NCI-H1436 treated with DMSO at 0.1 percent for 48 hours (cell line): ENCODE results near the gene WNT4.

Experiments used
- DNase-seq: peaks from one replicate; lab custom pipeline; 2025; lab: John Stamatoyannopoulos, UW

The WNT4 gene

GRCh38 chr1:22129501-22130117, 13.3 kb downstream of the WNT4 start:
- no peak for DNase-seq

- no peak for DNase-seq
Measured at GRCh38 chr1:22128392-22128791, 14.5 kb downstream of the WNT4 start.

GRCh38 chr1:22127731-22128130, 15.2 kb downstream of the WNT4 start:
- DNase-seq, result no peak

DNA sequence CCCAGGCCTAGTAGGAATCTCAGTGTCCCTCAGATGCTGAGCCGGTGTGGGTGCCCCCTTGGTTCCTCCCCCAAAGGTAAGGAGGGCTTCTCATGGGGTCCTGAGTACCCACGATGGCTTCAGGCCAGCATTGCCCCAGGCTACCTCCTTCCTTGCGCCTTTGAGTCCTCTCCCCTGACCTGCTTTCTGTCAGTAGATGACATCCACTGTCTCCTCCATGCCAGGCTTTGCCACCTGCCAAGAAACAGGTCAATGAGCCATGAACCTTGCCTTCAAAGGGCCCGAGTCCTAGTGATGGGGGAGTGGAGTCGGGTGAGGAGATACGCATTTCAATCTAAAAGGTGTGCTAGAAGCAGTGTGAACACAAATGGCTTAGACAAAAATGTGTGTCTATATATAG, 15.6 kb downstream of the WNT4 start:
- DNase-seq, result no peak

GRCh38 chr1:22126531-22126930, 16.4 kb downstream of the WNT4 start:
- DNase-seq, result no peak

DNA sequence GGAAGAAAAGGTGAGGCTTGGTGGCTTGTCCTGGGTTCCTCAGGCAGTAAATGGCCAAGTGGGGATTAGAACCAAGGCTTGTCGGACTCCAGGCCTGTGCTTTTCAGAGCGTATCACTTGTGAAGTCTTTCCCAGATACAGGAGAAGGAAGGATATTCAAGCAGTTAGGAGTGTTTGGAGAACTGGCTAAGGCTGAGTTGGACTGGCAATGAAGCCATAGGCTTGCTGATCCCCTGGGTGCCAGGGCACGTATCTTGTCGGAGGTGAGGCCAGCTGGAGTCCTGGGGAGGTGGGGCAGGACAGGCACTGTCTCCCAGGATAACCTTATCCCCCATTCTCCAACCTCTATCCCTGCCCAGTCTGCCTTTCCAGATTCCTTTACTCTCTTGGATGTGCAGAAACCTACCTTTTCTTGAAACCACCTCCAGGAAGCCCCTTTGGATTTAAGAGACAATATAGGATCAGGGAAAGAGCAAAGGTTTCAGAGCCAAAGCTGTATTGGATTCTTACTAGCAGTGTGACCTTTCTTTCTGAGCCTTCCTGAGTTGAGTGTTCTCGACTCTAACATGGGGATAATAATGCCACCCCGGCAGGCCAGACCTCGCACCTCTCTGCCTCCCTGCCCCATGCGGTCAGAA, 18.2 kb downstream of the WNT4 start:
- no peak for DNase-seq

- DNase-seq, result no peak
Measured at GRCh38 chr1:22123901-22124404, 18.9 kb downstream of the WNT4 start.

GRCh38 chr1:22123071-22123390, 19.9 kb downstream of the WNT4 start:
- no peak for DNase-seq

GRCh38 chr1:22122273-22123070, 20.4 kb downstream of the WNT4 start:
- DNase-seq, result no peak

DNA sequence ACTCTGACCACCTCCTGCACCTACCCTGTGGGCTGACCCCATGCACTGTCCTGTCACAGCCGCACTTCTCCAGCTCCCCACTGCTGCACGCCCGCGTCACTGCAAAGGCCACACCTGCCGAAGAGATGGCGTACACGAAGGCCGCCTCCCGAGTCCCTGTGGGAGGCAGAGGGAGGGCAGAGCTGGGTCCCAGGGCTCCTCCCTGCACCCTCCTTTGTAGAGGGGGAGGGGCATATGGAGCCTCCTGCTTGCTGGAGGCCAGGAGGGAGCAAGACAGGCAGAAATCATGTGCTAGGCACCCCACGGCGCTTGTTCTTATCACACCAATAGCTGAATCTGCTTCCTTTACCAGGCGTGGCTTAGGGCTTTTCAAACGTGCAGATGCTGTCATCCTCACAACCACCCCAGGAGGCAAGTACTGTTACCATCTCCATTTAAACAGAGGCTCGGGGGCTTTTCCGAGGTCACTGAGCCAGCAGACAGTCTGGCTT, 21.4 kb downstream of the WNT4 start:
- no peak for DNase-seq

DNA sequence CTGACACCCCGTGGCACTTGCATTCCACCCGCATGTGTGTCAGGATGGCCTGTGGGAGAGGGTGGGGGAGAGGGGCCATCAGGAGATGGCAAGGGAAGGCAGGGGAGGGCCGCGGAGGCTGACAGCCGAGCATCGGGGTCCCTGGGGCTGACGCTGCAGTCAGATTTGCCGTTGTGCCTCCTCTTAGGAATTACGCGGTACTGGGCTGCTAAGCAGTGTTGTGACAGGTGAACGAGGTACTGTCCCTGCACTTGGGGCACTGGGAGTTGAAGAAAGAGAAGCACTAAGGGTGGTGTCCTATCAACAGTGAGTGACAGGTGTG, 22.5 kb downstream of the WNT4 start:
- DNase-seq, result no peak

DNA sequence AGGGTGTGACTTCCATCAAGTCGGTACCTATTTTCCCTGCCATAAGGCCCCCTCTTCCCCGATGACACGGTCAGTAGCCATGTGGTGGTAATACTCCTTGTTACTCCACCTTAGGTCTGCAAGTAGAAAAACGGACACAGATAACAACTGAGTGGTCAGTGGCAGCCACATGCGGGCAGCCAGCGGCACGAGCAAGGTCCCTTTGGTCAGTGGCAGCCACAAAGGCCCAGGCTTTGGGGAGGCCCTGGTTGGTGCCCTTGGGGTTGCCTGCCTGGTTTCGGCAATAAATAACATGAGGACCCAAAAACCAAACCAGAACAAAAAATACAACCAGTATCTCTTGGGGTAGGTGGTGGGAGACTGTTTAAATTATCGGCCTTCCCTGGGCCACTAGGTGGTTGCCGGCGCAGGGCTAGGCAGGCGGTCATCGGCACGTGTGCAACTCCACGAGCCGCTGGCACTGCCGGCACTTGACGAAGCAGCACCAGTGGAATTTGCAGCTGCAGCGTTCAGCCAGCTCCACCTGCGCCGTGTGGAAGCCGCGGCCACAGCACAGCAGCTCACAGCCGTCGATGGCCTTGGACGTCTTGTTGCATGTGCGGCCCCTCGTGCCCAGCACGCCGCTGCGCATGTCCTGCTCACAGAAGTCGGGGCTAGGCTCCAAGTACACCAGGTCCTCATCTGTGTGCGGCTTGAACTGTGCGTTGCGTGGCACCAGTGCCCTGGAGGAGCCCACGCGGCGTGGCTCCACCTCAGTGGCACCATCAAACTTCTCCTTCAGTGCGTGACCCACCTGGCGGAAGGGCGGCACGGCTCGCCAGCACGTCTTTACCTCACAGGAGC, 23.1 kb downstream of the WNT4 start:
- no peak for DNase-seq

- DNase-seq, result no peak
Measured at GRCh38 chr1:22118291-22118992, 24.5 kb downstream of the WNT4 start.

GRCh38 chr1:22117851-22118250, 25.0 kb downstream of the WNT4 start:
- no peak for DNase-seq

- DNase-seq, result no peak
Measured at GRCh38 chr1:22117238-22117637, 25.7 kb downstream of the WNT4 start.

- DNase-seq, result no peak
Measured at GRCh38 chr1:22115286-22115685, 27.6 kb downstream of the WNT4 start.

DNA sequence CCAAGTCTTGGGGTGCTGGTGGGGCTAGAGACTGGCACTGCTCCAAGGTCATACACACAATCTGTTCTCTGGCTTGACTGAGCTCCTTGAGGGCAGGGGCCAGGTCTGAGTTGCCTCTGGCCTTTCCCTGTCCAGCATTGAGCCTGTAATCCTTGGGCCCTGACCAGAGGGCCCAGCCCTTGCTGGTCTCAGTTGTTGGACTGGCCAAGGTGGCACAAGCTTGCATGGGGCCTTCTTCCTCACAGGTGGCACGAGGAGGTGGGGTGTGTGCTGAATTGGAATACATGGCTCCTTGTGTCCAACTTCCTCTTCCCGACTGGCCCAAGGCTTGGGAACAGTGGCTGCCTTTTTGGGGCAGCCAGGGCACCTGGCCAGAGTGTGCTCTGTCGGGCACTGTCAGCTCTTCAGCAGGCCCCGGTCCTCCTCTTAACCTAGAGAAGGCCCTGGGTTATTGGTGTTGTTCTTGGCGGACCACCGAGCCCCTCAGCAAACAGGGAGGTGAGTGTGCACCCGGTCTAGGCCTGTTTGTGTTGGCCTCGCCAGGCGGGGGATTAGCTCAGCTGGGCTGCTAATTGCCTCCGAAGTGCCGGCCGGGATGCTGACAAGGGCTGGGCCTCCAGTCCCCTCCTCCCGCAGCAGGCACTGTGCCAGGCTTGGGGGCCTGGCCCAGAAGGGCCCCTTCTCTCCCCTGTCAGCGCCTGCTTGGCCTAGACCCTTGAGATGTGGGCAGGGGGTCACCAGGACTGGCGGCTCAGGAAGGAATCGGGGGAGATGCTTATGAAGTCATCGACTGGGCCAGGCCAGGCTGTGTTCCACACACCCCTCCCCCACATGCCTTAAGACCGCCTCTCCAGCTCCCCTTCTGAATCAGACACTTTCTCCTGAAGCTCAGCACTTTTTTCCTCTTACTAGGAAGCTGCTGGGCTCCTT, 28.5 kb downstream of the WNT4 start:
- no peak for DNase-seq

DNA sequence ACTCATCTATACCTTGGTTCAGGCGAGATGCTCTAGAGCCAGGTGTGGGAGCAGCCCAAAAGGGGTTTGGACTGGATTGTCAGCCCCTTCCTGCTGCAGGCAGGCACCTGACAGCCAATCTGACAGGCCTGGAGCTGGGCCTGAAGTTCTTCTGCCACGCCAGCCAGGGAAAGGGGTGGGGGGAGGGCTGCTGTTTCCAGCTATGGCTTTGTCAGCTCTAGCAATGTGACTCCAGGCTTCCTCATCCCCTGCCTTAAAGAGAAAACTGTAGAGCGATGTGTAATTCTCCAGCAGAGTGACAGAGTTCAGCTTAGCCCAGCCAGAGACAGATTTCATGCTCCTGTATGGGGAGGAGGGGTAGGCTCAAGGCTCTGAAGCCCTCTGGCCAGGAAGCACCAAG, 30.3 kb downstream of the WNT4 start:
- DNase-seq, result no peak

DNA sequence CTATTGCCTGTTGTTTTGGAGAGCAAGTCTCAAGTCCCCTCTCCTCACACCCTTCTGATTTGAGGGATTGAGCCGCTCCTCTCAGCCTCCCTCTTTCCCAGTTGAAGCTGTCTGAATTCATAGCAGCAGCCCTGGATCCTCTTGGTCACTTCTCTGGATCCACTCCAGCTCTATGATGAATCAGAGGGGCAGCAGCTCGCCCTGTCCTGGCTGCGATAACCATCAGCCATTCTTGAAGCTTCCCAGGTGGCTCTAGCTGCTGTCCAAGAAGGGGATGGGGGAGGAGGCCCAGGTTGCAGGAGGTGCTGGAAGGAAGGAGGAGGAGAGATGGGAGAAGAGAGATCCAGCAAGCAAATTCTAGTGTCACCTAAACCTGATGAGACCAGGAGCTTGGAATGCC, 31.3 kb downstream of the WNT4 start:
- no peak for DNase-seq

GRCh38 chr1:22111115-22111514, 31.8 kb downstream of the WNT4 start:
- no peak for DNase-seq

DNA sequence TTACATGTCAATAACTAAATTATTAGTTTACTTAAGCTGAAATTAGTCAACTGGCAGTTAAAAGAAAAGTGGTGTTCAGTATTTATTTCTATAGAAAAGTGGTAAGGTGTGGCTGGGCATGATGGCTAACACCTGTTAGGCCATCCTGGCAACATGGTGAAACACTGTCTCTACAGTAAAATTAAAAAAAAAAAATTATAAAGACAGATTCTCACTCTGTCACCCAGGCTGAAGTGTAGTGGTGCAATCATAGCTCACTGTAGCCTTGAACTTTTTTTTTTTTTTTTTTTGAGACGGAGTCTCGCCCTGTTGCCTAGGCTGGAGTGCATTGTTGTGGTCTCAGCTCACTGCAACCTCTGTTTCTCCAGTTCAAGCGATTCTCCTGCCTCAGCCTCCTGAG, 32.9 kb downstream of the WNT4 start:
- DNase-seq, result no peak
